HG02610 (cell line): ENCODE data around the gene ATP2A2.
A peak's percentile ranks its signal among the peaks of the same experiment; 100 is the strongest.
"Not testable (repeated sequence)": the region's sequence is repeated elsewhere in the genome, so short reads cannot be mapped to it uniquely, and the experiment has no call there.

Experiments used
- ATAC-seq: cut with Tn5 transposase; IDR thresholded peaks from one replicate; pipeline ENCODE4 v1.9.1; 2021; ENCODE audit warnings: mild to moderate bottlenecking, moderate library complexity; ENCODE audit not compliant: unreplicated experiment

The ATP2A2 gene

DNA sequence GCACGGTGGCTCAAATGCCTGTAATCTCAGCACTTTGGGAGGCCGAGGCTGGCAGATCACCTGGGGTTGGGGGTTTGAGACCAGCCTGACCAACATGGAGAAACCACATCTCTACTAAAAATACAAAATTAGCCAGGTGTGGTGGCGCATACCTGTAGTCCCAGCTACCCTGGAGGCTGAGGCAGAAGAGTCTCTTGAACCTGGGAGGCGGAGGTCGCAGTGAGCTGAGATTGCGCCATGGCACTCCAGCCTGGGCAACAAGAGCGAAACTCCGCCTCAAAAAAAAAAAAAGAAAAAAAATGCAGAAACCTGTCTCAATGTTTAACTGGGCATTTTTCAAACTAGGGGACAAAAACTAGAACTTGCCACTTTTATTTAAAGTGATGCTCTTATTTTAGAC, 59.2 kb downstream of the ATP2A2 start:
- ATAC-seq: not testable (repeated sequence)

- no peak for ATAC-seq
These were observed 59.7 kb downstream of the ATP2A2 start for GRCh38 chr12:110340706-110341105.

DNA sequence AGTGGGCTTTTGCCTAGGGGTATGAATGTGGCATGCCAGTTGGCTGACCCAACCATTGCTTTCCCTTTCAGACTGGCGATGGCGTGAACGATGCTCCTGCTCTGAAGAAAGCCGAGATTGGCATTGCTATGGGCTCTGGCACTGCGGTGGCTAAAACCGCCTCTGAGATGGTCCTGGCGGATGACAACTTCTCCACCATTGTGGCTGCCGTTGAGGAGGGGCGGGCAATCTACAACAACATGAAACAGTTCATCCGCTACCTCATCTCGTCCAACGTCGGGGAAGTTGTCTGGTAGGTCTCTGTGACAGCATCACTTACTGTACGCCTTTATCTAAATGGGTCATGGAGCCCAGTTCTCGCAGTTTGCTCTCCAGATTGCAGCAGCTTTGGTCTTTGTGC, 61.1 kb downstream of the ATP2A2 start:
- ATAC-seq: no peak

DNA sequence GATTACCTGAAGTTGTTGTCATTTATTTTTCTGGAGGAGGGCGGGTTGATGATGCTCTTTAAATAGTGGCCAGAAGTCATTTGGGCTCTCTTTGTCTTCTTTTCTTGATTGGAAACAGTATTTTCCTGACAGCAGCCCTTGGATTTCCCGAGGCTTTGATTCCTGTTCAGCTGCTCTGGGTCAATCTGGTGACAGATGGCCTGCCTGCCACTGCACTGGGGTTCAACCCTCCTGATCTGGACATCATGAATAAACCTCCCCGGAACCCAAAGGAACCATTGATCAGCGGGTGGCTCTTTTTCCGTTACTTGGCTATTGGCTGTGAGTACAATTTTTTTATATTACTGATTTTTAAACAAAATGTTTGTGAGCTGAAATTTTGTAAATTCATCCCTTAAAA, 62.1 kb downstream of the ATP2A2 start:
- ATAC-seq: no peak

GRCh38 chr12:110343736-110344555, 62.9 kb downstream of the ATP2A2 start:
- ATAC-seq: no peak

- no peak for ATAC-seq
These were observed 63.6 kb downstream of the ATP2A2 start for GRCh38 chr12:110344657-110345056.

DNA sequence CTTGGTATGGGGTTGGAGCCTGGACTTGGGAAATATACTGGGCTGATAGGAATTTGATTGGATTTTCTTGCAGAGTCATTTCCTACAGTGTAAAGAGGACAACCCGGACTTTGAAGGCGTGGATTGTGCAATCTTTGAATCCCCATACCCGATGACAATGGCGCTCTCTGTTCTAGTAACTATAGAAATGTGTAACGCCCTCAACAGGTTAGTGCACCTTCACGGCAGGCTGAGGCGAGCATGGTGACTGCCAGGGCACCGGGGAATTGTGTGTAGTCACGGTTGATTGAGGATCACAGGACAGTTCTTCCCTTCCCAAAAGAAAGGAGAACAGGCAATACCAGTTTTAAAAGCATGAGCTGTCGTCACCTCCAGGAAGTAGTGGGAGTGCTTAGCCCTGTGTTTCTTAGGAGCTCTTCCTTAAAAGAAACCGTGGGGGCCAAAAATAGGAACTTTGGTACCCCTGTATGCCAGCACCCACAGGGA, 64.2 kb downstream of the ATP2A2 start:
- ATAC-seq: no peak

- no peak for ATAC-seq
These were observed 64.9 kb downstream of the ATP2A2 start for GRCh38 chr12:110345963-110346362.

DNA sequence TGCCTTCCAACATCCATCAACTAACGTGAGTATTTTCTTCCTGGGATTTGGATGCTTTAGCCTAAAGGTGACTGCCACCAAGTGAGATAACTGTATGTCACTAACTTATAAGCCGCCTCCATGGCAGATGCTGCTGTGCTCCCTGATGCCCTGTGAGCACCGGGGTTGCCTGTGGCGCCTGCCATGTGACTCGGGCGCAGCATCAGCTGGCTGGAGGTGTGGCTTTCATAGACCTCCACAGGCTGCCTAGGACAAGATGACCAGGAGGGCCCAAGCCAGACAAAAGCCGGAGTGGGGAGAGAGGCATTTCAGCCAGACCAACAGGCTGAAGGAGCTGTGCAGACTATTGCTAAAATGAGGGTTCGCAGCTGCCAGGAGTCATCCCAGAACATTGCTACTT, 66.7 kb downstream of the ATP2A2 start:
- ATAC-seq: no peak

DNA sequence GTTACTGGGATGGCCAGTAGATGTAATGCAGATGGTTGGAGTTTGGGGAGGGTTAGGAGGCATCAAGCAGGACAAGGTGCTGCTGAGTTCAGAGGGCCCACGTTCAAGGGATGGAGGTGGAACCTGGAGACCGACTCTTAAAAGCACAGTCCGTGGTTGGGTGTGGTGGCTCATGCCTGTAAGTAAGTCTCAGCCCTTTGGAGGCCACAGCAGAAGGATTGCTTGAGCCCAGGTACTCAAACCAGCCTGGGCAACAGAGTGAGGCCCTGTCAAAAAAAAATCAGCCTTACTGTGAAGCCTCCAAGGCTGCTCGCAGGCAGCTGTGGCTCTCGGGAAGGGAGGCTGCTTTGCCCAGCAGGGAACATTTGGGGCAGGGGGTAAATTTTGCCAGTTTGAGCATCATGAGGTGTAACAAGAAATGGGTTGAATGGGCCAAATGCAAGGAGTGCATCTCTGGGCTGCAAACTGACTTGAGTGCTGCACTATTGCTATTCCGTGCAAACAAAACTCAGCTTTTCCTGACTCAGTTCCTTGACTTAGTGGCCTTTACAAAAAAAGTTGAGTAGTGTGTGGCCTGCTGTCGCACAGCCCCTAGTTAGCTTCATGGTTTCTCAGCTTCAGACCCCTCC, 67.5 kb downstream of the ATP2A2 start:
- ATAC-seq: no peak

DNA sequence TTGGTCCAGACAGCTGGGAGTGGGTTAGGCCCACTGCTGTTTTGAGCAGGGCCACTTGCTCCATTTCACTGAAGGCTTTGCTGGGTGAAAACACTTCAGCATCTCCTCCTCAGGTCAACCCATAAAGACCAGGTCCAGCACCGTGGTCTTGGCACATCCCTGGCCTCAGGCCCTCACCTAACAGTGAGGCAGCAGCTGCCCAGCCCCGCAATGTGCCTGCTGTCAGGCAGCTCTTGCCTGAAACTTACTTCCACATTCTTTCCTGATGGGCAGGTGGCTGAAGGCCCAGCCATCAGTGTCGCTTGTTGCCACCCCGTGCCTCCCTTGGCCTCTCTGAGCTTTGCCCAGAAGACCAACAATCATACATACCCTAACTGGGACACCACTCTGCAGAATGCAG, 68.0 kb downstream of the ATP2A2 start:
- ATAC-seq: no peak

- peak; percentile 45 for ATAC-seq
These were observed 68.6 kb downstream of the ATP2A2 start for GRCh38 chr12:110349514-110350151.

GRCh38 chr12:110351119-110351518, 70.1 kb downstream of the ATP2A2 start:
- ATAC-seq: no peak

- ATAC-seq: no peak
These were observed 71.4 kb downstream of the ATP2A2 start for GRCh38 chr12:110352401-110352800.

DNA sequence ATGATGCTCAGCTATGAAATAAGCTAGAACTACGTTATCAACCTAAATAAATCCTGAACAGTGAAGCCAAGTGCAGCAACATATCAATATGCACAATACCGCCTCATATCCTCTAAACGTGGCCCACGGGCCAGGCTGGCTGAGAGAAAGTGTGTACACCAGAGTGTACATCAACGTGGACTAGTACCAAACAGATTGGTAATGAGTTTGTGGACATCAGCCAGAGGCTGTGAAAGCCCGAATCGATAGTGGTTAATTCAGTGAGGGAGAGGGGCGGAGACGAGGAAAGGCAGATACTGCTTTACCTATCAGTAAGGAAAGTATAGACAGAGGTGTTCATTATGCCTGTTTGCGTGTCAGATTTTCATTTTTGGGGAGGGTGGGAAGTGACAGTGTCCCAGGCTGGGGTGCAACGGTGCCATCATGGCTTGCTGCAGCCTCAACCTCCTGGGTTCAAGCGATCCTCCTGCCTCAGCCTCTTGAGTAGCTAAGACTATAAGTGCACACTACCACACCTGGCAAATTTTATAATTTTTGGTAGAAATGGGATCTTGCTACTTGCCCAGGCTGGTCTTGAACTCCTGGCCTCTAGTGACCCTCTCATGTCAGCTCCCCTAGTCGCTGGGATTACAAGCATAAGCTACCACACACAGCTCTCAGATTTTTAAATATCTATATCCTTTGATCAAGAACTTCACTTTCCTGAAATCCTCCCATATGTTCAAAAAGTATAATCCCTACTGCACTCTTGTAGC, 72.3 kb downstream of the ATP2A2 start:
- no peak for ATAC-seq

- ATAC-seq: no peak
These were observed 73.2 kb downstream of the ATP2A2 start for GRCh38 chr12:110354172-110354780.

- ATAC-seq: no peak
These were observed 74.0 kb downstream of the ATP2A2 start for GRCh38 chr12:110355073-110355472.

GRCh38 chr12:110358384-110359097, 77.5 kb downstream of the ATP2A2 start:
- ATAC-seq: not testable (repeated sequence)

- no peak for ATAC-seq
These were observed 80.2 kb downstream of the ATP2A2 start for GRCh38 chr12:110361216-110361615.
